K562 (cell line): ENCODE results near the gene GFRA1. TPM values are rescaled to one million over a fixed set of nuclear protein-coding genes. Genes with fewer than 3 reads are reported as not detected.

ENCODE experiments used
- ATAC-seq: fragments of 200-7000 bp; cut with Tn5 transposase; 3 replicates; pipeline ENCODE4 v1.9.1; 2020; ENCODE audit warnings: moderate library complexity
- BruUV-seq: library from RNA; stranded (reverse); fragments of 400-500 nt; replicated peaks from 2 replicates; lab custom pipeline; 2021; lab: Mats Ljungman, UMichigan
- CTCF ChIA-PET: fragments of 300-600 bp; formaldehyde crosslinking; extraction: SDS; loops from one replicate; lab custom pipeline; 2021; ENCODE audit warnings: low intra/inter-chr PET ratio; lab: Yijun Ruan, JAX
- POLR2A ChIA-PET: fragments of 300-600, 350-650 bp; sonication (Branson Sonifier 250); formaldehyde crosslinking; extraction: SDS; loops from one replicate; lab custom pipeline; 2021; ENCODE audit warnings: antibody characterized with exemption, inconsistent platforms; lab: Yijun Ruan, JAX
- DNase-seq, 4 experiments: peaks; one replicate each; pipeline versions ENCODE4 v3.0.0 to v3.0.0-alpha.2; 2011 to 2018; ENCODE audit warnings: low spot score in 3 of 4, mixed read lengths in 3 of 4; ENCODE audit errors: extremely low read depth in 1 of 4
- FAIRE-seq: peaks from 2 replicates; lab custom pipeline; 2011; peaks lifted over from hg19 to GRCh38; lab: Jason Lieb, UNC
- H2AFZ ChIP-seq: 2 replicates; pipeline ENCODE4 v1.6.0; 2011; ENCODE audit warnings: low read depth, low read length, control low read depth, inconsistent platforms
- H3K27ac ChIP-seq: fragments of 200-600 bp; 3 replicates; pipeline ENCODE4 v1.8.0; 2011; ENCODE audit warnings: low read depth, mild to moderate bottlenecking, control low read depth, inconsistent platforms, low read length, moderate library complexity, mixed read lengths; ENCODE audit errors: extremely low read depth
- H3K27me3 ChIP-seq, 2 experiments: fragments of 300-600 bp in 1 of 2; 2 replicates in 1 of 2; 3 replicates in 1 of 2; pipeline versions ENCODE4 v1.6.0 to v1.8.0; 2011; ENCODE audit warnings: inconsistent platforms in 2 of 2, low read length in 2 of 2, mild to moderate bottlenecking in 1 of 2, mixed read lengths in 1 of 2, moderate library complexity in 1 of 2; ENCODE audit not compliant: control insufficient read depth in 2 of 2, insufficient read depth in 2 of 2
- H3K36me3 ChIP-seq: fragments of 300-600 bp; 3 replicates; pipeline ENCODE4 v1.8.0; 2011; ENCODE audit warnings: mild to moderate bottlenecking, low read length, inconsistent platforms; ENCODE audit not compliant: control insufficient read depth, insufficient read depth
- H3K4me1 ChIP-seq, 2 experiments: fragments of 200-600 bp in 1 of 2; replicated peaks in 1 of 2; 2 replicates in 1 of 2; 3 replicates in 1 of 2; pipeline versions ENCODE4 v1.5.1 to v1.8.0; 2011; ENCODE audit warnings: inconsistent platforms in 2 of 2, low read length in 2 of 2, mild to moderate bottlenecking in 1 of 2, mixed read lengths in 1 of 2, moderate library complexity in 1 of 2; ENCODE audit not compliant: control insufficient read depth in 2 of 2, insufficient read depth in 2 of 2
- H3K4me2 ChIP-seq: 2 replicates; pipeline ENCODE4 v1.6.1; 2011; ENCODE audit warnings: low read length, control low read depth, inconsistent platforms, mixed read lengths; ENCODE audit not compliant: insufficient read depth
- H3K4me3 ChIP-seq: fragments of 200-600 bp; sonication (generic), shearing (Covaris generic); 2 replicates; pipeline ENCODE4 v1.5.1; 2016; ENCODE audit warnings: control low read depth, inconsistent platforms
- H3K79me2 ChIP-seq: fragments of 200-600 bp; 3 replicates; pipeline ENCODE4 v1.8.0; 2011; ENCODE audit warnings: low read length, inconsistent platforms; ENCODE audit not compliant: control insufficient read depth, insufficient read depth
- H3K9ac ChIP-seq, 2 experiments: 2 replicates each; pipeline versions ENCODE4 v1.6.0 to v1.6.1; 2011; ENCODE audit warnings: low read depth in 2 of 2, low read length in 2 of 2, control low read depth in 1 of 2, inconsistent platforms in 1 of 2, mild to moderate bottlenecking in 1 of 2, mixed read lengths in 1 of 2; ENCODE audit not compliant: insufficient read depth in 1 of 2
- H3K9me1 ChIP-seq: one replicate; pipeline ENCODE4 v1.6.0; 2011; ENCODE audit warnings: inconsistent platforms, mild to moderate bottlenecking, low read length, moderate library complexity; ENCODE audit not compliant: control insufficient read depth, insufficient read depth
- H3K9me3 ChIP-seq: replicated peaks from 2 replicates; pipeline ENCODE4 v1.5.1; 2011; ENCODE audit warnings: low read depth, low read length, inconsistent platforms; ENCODE audit not compliant: control insufficient read depth, insufficient read depth
- H4K20me1 ChIP-seq: replicated peaks from 2 replicates; pipeline ENCODE4 v1.6.1; 2011; ENCODE audit warnings: low read length, inconsistent platforms, mixed read lengths; ENCODE audit not compliant: control insufficient read depth, insufficient read depth
- CEBPB ChIP-seq: fragments of 450-650 bp; IDR thresholded peaks from 2 replicates; pipeline ENCODE4 v1.6.1; 2016; ENCODE audit warnings: missing genetic modification characterization, missing compliant biosample characterization
- ERF ChIP-seq: fragments of 450-650 bp; formaldehyde crosslinking; IDR thresholded peaks from 2 replicates; pipeline ENCODE4 v1.4.0; 2020; ENCODE audit warnings: mild to moderate bottlenecking, mixed read lengths
- ETS2 ChIP-seq: IDR thresholded peaks from 2 replicates; pipeline ENCODE4 v1.6.1; 2016; ENCODE audit warnings: borderline replicate concordance, missing genetic modification characterization, mild to moderate bottlenecking, moderate library complexity, missing compliant biosample characterization; ENCODE audit not compliant: poor library complexity, severe bottlenecking
- GABPB1 ChIP-seq: sonication (generic); formaldehyde crosslinking; IDR thresholded peaks from 2 replicates; pipeline ENCODE4 v1.8.0; 2022; ENCODE audit warnings: mild to moderate bottlenecking, missing genetic modification reagents
- ILF3 ChIP-seq: fragments of 450-650 bp; IDR thresholded peaks from 2 replicates; pipeline ENCODE4 v1.6.1; 2018; ENCODE audit warnings: antibody characterized with exemption, mild to moderate bottlenecking, moderate library complexity, borderline replicate concordance
- JUNB ChIP-seq: fragments of 450-650 bp; formaldehyde crosslinking; conservative IDR thresholded peaks from 2 replicates; pipeline ENCODE4 v1.4.0; 2020; ENCODE audit warnings: mild to moderate bottlenecking
- MEIS2 ChIP-seq: fragments of 450-650 bp; IDR thresholded peaks from 2 replicates; pipeline ENCODE4 v1.6.1; 2014; ENCODE audit warnings: mild to moderate bottlenecking; ENCODE audit not compliant: partially characterized antibody
- ZFX ChIP-seq: sonication (generic); formaldehyde crosslinking; IDR thresholded peaks from 2 replicates; pipeline ENCODE4 v1.8.0; 2022; ENCODE audit warnings: mild to moderate bottlenecking, missing genetic modification reagents, moderate library complexity
- ZNF121 ChIP-seq: sonication (generic); formaldehyde crosslinking; conservative IDR thresholded peaks from 2 replicates; pipeline ENCODE4 v1.8.0; 2022; ENCODE audit warnings: missing genetic modification reagents
- ZNF384 ChIP-seq: IDR thresholded peaks from 2 replicates; pipeline ENCODE4 v1.6.1; 2012; ENCODE audit warnings: low read depth, low read length, improper control_type of control experiment
- ZNF766 ChIP-seq: fragments of 200-800 bp; sonication (Bioruptor generic); conservative IDR thresholded peaks from 2 replicates; pipeline ENCODE4 v1.6.1; 2016; ENCODE audit warnings: missing genetic modification characterization, missing compliant biosample characterization
- WGBS: fragments of 100-300 bp; shearing (Covaris generic); methylation state at CpG from one replicate; pipeline ENCODE4 v1.1.6; 2016; ENCODE audit warnings: low coverage, mixed read lengths; ENCODE audit not compliant: insufficient coverage; ENCODE audit errors: missing lambda C conversion rate; 5-methylcytosine and 5-hydroxymethylcytosine counted together
- in situ Hi-C: fragments of 300-500 bp; cut with MboI; formaldehyde crosslinking; loops from 4 replicates; pipeline ENCODE4 v1.15.0; 2018; ENCODE audit warnings: inconsistent platforms, mixed read lengths
- intact Hi-C: fragments of 100-400 bp; cut with micrococcal nuclease; formaldehyde crosslinking; loops from 2 replicates; pipeline ENCODE4 v1.14.2; 2022
- polyA plus RNA-seq, 8 experiments: library from polyadenylated mRNA; depleted of rRNA in 4 of 8; stranded (reverse) in 5 of 8; unstranded in 3 of 8; fragments of >200 nt; fragmentation: Nextera tagmentation in 2 of 8; fragmentation: Illumina TruSeq in 1 of 8; extraction: Ambion mirVana in 2 of 8; extraction: Trizol in 1 of 8; gene quantifications; 2 replicates each; pipeline versions ENCODE4 v1.2.1 to v1.2.3, GENCODE V29; 2011 to 2014; ENCODE audit warnings: inconsistent platforms in 1 of 8, missing spikeins in 1 of 8
- total RNA-seq, 7 experiments: library from RNA; depleted of rRNA in 6 of 7; stranded (reverse); fragments of >200 nt in 6 of 7; fragmentation: Illumina TruSeq in 2 of 7; extraction: Trizol in 2 of 7; gene quantifications; 2 replicates each; pipeline versions ENCODE4 v1.2.1 to v1.2.3, GENCODE V29; 2011 to 2021; ENCODE audit warnings: low replicate concordance in 1 of 7
- TF ChIP-seq, protein P1 (sequence below): fragments of 450-650 bp; IDR thresholded peaks from 2 replicates; pipeline ENCODE4 v1.6.1; 2017; ENCODE audit warnings: antibody characterized with exemption, mild to moderate bottlenecking
- TF ChIP-seq, protein P2 (sequence below), 3 experiments: fragments of 200-800 bp in 1 of 3; fragments of 250-450 bp in 1 of 3; fragments of 450-650 bp in 1 of 3; sonication (Bioruptor Pico) in 1 of 3; sonication (Bioruptor generic) in 1 of 3; formaldehyde crosslinking in 1 of 3; IDR thresholded peaks; 2 replicates each; pipeline versions ENCODE4 v1.6.1 to v1.8.0; 2016 to 2022; ENCODE audit warnings: mild to moderate bottlenecking in 2 of 3, missing genetic modification characterization in 2 of 3, missing compliant biosample characterization in 1 of 3, moderate library complexity in 1 of 3

Gene GFRA1
- total and polyA plus RNA-seq, 9 of the 15 experiments (the other 6 are each of a cell fraction or from before 2014, with no cell fraction given): 0.04 TPM; not detected in 8

DNA sequence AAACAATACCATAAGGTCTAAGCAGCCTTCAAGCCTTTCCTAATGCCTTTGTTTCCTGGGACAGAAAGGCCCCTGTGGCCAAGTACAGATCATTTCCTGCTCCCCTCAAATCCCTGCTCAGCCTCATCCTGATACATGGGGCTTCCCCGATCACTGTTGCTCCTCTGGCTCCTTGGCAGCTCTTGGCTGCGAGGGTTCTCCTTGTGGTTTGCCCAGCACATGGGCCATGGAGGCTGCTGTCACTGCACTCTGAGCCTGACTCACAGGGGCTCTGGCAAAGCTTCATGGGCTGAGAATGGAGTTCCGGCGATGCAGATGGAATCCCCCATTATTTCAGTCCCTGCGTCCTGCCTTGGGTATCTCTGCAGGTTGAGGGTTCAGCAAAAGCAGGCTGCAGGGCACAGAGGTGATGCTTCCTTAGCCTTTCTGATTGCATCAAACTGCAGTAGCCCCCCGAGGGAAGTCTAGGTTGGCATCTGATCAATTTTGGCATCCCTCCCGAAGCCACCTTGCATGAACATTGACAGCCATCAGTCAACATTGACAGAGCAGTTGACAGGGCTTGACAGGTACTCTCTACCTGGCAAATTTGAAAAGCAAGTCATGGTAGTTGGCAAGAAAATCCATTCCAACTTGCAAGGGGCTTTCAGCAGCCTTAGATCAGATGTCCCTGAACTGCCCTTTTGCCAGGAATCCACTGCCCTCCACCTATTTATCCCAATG, 168.6 kb downstream of the GFRA1 start:
- Histone ChIP-seq H3K9me3 (no peaks in the 10 kb centered on the region), H3K4me2 (no peak overlapping the region), H3K27me3 (no peaks in the 10 kb centered on the region), H3K4me3 (no peak overlapping the region), H4K20me1 (no peaks in the 10 kb centered on the region), H3K9ac (no peak overlapping the region), H2AFZ (no peak overlapping the region), H3K4me1 (no peaks in the 10 kb centered on the region), H3K27ac (no peak overlapping the region), H3K79me2 (no peaks in the 10 kb centered on the region), H3K9me1 (no peaks in the 10 kb centered on the region), H3K36me3 (no peaks in the 10 kb centered on the region)
- POLR2A ChIA-PET: no interaction called here
- in situ Hi-C loops (no loop called here), intact Hi-C loops (no loop called here)
- no peak for FAIRE-seq
- no peak for DNase-seq
- CTCF ChIA-PET: no interaction called here
- WGBS: 0% methylated on average over 7 of the region's 7 CpGs
- no TSS peak for BruUV-seq
- no peak for ATAC-seq
- no peak for TF ChIP-seq ERF (CRISPR knock-in tag)
- TF ChIP-seq, protein P1, sequence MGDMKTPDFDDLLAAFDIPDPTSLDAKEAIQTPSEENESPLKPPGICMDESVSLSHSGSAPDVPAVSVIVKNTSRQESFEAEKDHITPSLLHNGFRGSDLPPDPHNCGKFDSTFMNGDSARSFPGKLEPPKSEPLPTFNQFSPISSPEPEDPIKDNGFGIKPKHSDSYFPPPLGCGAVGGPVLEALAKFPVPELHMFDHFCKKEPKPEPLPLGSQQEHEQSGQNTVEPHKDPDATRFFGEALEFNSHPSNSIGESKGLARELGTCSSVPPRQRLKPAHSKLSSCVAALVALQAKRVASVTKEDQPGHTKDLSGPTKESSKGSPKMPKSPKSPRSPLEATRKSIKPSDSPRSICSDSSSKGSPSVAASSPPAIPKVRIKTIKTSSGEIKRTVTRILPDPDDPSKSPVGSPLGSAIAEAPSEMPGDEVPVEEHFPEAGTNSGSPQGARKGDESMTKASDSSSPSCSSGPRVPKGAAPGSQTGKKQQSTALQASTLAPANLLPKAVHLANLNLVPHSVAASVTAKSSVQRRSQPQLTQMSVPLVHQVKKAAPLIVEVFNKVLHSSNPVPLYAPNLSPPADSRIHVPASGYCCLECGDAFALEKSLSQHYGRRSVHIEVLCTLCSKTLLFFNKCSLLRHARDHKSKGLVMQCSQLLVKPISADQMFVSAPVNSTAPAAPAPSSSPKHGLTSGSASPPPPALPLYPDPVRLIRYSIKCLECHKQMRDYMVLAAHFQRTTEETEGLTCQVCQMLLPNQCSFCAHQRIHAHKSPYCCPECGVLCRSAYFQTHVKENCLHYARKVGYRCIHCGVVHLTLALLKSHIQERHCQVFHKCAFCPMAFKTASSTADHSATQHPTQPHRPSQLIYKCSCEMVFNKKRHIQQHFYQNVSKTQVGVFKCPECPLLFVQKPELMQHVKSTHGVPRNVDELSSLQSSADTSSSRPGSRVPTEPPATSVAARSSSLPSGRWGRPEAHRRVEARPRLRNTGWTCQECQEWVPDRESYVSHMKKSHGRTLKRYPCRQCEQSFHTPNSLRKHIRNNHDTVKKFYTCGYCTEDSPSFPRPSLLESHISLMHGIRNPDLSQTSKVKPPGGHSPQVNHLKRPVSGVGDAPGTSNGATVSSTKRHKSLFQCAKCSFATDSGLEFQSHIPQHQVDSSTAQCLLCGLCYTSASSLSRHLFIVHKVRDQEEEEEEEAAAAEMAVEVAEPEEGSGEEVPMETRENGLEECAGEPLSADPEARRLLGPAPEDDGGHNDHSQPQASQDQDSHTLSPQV: no peak
- TF ChIP-seq, protein P2, sequence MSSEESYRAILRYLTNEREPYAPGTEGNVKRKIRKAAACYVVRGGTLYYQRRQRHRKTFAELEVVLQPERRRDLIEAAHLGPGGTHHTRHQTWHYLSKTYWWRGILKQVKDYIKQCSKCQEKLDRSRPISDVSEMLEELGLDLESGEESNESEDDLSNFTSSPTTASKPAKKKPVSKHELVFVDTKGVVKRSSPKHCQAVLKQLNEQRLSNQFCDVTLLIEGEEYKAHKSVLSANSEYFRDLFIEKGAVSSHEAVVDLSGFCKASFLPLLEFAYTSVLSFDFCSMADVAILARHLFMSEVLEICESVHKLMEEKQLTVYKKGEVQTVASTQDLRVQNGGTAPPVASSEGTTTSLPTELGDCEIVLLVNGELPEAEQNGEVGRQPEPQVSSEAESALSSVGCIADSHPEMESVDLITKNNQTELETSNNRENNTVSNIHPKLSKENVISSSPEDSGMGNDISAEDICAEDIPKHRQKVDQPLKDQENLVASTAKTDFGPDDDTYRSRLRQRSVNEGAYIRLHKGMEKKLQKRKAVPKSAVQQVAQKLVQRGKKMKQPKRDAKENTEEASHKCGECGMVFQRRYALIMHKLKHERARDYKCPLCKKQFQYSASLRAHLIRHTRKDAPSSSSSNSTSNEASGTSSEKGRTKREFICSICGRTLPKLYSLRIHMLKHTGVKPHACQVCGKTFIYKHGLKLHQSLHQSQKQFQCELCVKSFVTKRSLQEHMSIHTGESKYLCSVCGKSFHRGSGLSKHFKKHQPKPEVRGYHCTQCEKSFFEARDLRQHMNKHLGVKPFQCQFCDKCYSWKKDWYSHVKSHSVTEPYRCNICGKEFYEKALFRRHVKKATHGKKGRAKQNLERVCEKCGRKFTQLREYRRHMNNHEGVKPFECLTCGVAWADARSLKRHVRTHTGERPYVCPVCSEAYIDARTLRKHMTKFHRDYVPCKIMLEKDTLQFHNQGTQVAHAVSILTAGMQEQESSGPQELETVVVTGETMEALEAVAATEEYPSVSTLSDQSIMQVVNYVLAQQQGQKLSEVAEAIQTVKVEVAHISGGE (CRISPR knock-in tag; IDR thresholded peaks at IDR 0.05): no peak
- TF ChIP-seq ZNF121 (CRISPR knock-in tag): no peak
- TF ChIP-seq ZNF384: no peak
- no peak for TF ChIP-seq CEBPB (tag)
- no peak for TF ChIP-seq ZFX
- no peak for TF ChIP-seq MEIS2
- TF ChIP-seq ZNF766 (CRISPR knock-in tag): no peak
- no peak for TF ChIP-seq ETS2
- no peak for TF ChIP-seq ILF3
- TF ChIP-seq JUNB (CRISPR knock-in tag): no peak
- TF ChIP-seq GABPB1: no peak
